H9 (cell line): Measurements from ENCODE around the gene AMPD2. TPM values are rescaled to one million over a fixed set of nuclear protein-coding genes. Genes with fewer than 3 reads are reported as not detected.

Experiments used
- DNase-seq: peaks from one replicate; pipeline ENCODE4 v3.0.0-alpha.2; 2017
- H2AFZ ChIP-seq: one replicate; pipeline ENCODE4 v1.6.1; 2013; ENCODE audit warnings: mild to moderate bottlenecking, low read length, control low read depth, moderate library complexity
- H2AK5ac ChIP-seq: 2 replicates; pipeline ENCODE4 v1.6.1; 2013; ENCODE audit warnings: low read length, control low read depth, mixed read lengths; ENCODE audit not compliant: insufficient read length
- H2BK120ac ChIP-seq: one replicate; pipeline ENCODE4 v1.6.1; 2013; ENCODE audit warnings: low read depth, mild to moderate bottlenecking, low read length, control low read depth, inconsistent platforms; ENCODE audit not compliant: poor library complexity, severe bottlenecking
- H2BK12ac ChIP-seq: 2 replicates; pipeline ENCODE4 v1.6.1; 2013; ENCODE audit warnings: low read length, control low read depth, mixed read lengths, low read depth; ENCODE audit not compliant: insufficient read length
- H2BK15ac ChIP-seq: 2 replicates; pipeline ENCODE4 v1.6.1; 2013; ENCODE audit warnings: low read depth, low read length, control low read depth
- H2BK20ac ChIP-seq: one replicate; pipeline ENCODE4 v1.6.1; 2013; ENCODE audit warnings: low read depth, mild to moderate bottlenecking, low read length, control low read depth, inconsistent platforms; ENCODE audit not compliant: poor library complexity, severe bottlenecking
- H2BK5ac ChIP-seq: 2 replicates; pipeline ENCODE4 v1.6.1; 2013; ENCODE audit warnings: low read length, control low read depth, mixed read lengths; ENCODE audit not compliant: insufficient read length
- H3K14ac ChIP-seq: 2 replicates; pipeline ENCODE4 v1.6.1; 2013; ENCODE audit warnings: low read length, control low read depth; ENCODE audit not compliant: insufficient read depth
- H3K18ac ChIP-seq: 2 replicates; pipeline ENCODE4 v1.6.1; 2013; ENCODE audit warnings: low read depth, mild to moderate bottlenecking, mixed read lengths, low read length, control low read depth; ENCODE audit not compliant: insufficient read length
- H3K23ac ChIP-seq: 2 replicates; pipeline ENCODE4 v1.6.1; 2013; ENCODE audit warnings: low read length, control low read depth, mixed read lengths, low read depth; ENCODE audit not compliant: insufficient read length
- H3K23me2 ChIP-seq: 2 replicates; pipeline ENCODE4 v1.6.1; 2013; ENCODE audit warnings: low read depth, mild to moderate bottlenecking, mixed read lengths, low read length, control low read depth; ENCODE audit not compliant: insufficient read length, poor library complexity, severe bottlenecking
- H3K27ac ChIP-seq: 2 replicates; pipeline ENCODE4 v1.5.1; 2013; ENCODE audit warnings: low read length, control low read depth, mixed read lengths, low read depth; ENCODE audit not compliant: insufficient read length
- H3K27me3 ChIP-seq: 2 replicates; pipeline ENCODE4 v1.6.1; 2013; ENCODE audit warnings: low read length, control low read depth, inconsistent platforms; ENCODE audit not compliant: insufficient read depth
- H3K4ac ChIP-seq: 2 replicates; pipeline ENCODE4 v1.6.1; 2013; ENCODE audit warnings: low read depth, mild to moderate bottlenecking, control low read depth, inconsistent platforms, low read length, moderate library complexity
- H3K4me1 ChIP-seq: 2 replicates; pipeline ENCODE4 v1.6.1; 2013; ENCODE audit warnings: low read length, control low read depth, inconsistent platforms; ENCODE audit not compliant: insufficient read depth
- H3K4me2 ChIP-seq: 2 replicates; pipeline ENCODE4 v1.6.1; 2013; ENCODE audit warnings: low read length, control low read depth, mixed read lengths; ENCODE audit not compliant: insufficient read length, insufficient read depth
- H3K56ac ChIP-seq: 2 replicates; pipeline ENCODE4 v1.6.1; 2013; ENCODE audit warnings: low read depth, mild to moderate bottlenecking, mixed read lengths, low read length, control low read depth; ENCODE audit not compliant: insufficient read length
- H3K79me1 ChIP-seq: 2 replicates; pipeline ENCODE4 v1.6.1; 2013; ENCODE audit warnings: low read depth, mild to moderate bottlenecking, moderate library complexity, low read length, control low read depth, inconsistent platforms; ENCODE audit not compliant: insufficient read depth, poor library complexity, severe bottlenecking
- H3K79me2 ChIP-seq: 2 replicates; pipeline ENCODE4 v1.6.1; 2013; ENCODE audit warnings: low read length, control low read depth, inconsistent platforms; ENCODE audit not compliant: insufficient read depth
- H3K9ac ChIP-seq: 2 replicates; pipeline ENCODE4 v1.6.1; 2013; ENCODE audit warnings: low read length, control low read depth, mixed read lengths; ENCODE audit not compliant: insufficient read length; ENCODE audit errors: extremely low read depth
- H3K9me3 ChIP-seq: one replicate; pipeline ENCODE4 v1.6.1; 2013; ENCODE audit warnings: low read depth, low read length, inconsistent platforms; ENCODE audit not compliant: control insufficient read depth
- H3T11ph ChIP-seq: one replicate; pipeline ENCODE4 v1.6.1; 2013; ENCODE audit warnings: mild to moderate bottlenecking, low read length, control low read depth, inconsistent platforms
- H4K20me1 ChIP-seq: one replicate; pipeline ENCODE4 v1.6.1; 2013; ENCODE audit not compliant: control insufficient read depth, insufficient read length, insufficient read depth
- H4K5ac ChIP-seq: 2 replicates; pipeline ENCODE4 v1.6.1; 2013; ENCODE audit warnings: low read depth, mild to moderate bottlenecking, mixed read lengths, low read length, control low read depth; ENCODE audit not compliant: insufficient read length
- H4K8ac ChIP-seq: replicated peaks from 2 replicates; pipeline ENCODE4 v1.6.1; 2013; ENCODE audit warnings: low read length, control low read depth, mixed read lengths, low read depth; ENCODE audit not compliant: insufficient read length
- H4K91ac ChIP-seq: 2 replicates; pipeline ENCODE4 v1.6.1; 2013; ENCODE audit warnings: low read depth, mild to moderate bottlenecking, moderate library complexity, mixed read lengths, low read length, control low read depth; ENCODE audit not compliant: insufficient read length
- H3K27ac Mint-ChIP-seq, 3 experiments: 2 replicates in 2 of 3; 3 replicates in 1 of 3; pipeline ENCODE4 v1.8.0; 2020 to 2021; ENCODE audit warnings: mixed read lengths in 3 of 3, mild to moderate bottlenecking in 1 of 3, moderate library complexity in 1 of 3
- H3K27me3 Mint-ChIP-seq: 2 replicates; pipeline ENCODE4 v1.8.0; 2021; ENCODE audit warnings: low read depth, mild to moderate bottlenecking, moderate library complexity, mixed read lengths
- H3K36me3 Mint-ChIP-seq, 3 experiments: 2 replicates in 2 of 3; 3 replicates in 1 of 3; pipeline ENCODE4 v1.8.0; 2020 to 2021; ENCODE audit warnings: low read depth in 3 of 3, mixed read lengths in 3 of 3; ENCODE audit not compliant: insufficient read depth in 1 of 3
- H3K4me1 Mint-ChIP-seq, 2 experiments: 2 replicates each; pipeline ENCODE4 v1.8.0; 2020; ENCODE audit warnings: mixed read lengths in 2 of 2
- H3K4me3 Mint-ChIP-seq, 2 experiments: 2 replicates in 1 of 2; 3 replicates in 1 of 2; pipeline ENCODE4 v1.8.0; 2020 to 2021; ENCODE audit warnings: mild to moderate bottlenecking in 2 of 2, mixed read lengths in 2 of 2, moderate library complexity in 1 of 2
- H3K9me3 Mint-ChIP-seq, 2 experiments: 2 replicates in 1 of 2; 3 replicates in 1 of 2; pipeline ENCODE4 v1.8.0; 2020; ENCODE audit warnings: mild to moderate bottlenecking in 2 of 2, mixed read lengths in 2 of 2, moderate library complexity in 1 of 2
- CTCF ChIP-seq: fragments of 200-600 bp; sonication (generic); conservative IDR thresholded peaks from 3 replicates; pipeline ENCODE4 v1.8.0; 2021; ENCODE audit warnings: antibody characterized with exemption, mild to moderate bottlenecking
- WGBS: extraction: QIAGEN DNeasy Blood & Tissue Kit; methylation state at CpG from one replicate; pipeline ENCODE4 v1.1.7; 2013; ENCODE audit warnings: missing lambda C conversion rate, low lambda C conversion rate, mixed read lengths; ENCODE audit not compliant: insufficient read length; ENCODE audit errors: extremely low coverage; 5-methylcytosine and 5-hydroxymethylcytosine counted together
- total RNA-seq: library from RNA; stranded (reverse); gene quantifications from 2 replicates; pipeline ENCODE4 v1.2.1, GENCODE V29; 2021

AMPD2 gene
- total RNA-seq, 1 experiment from 2014 or later: 65.1 TPM

GRCh38 chr1:109637446-109637845 is 17.8 kb downstream of the AMPD2 start:
- Histone ChIP-seq H4K8ac (no peak overlapping the region), H3K4me1 (peaks cover 7% of the 10 kb centered on the region; the same call in 1 of the 2 replicates), H3K27ac (no peak overlapping the region), H3K79me1 (no peaks in the 10 kb centered on the region), H3K9me3 (no peaks in the 10 kb centered on the region), H4K5ac (no peak overlapping the region), H2AFZ (no peak overlapping the region), H3K4me2 (no peak overlapping the region), H4K91ac (no peak overlapping the region), H3T11ph (no peak overlapping the region), H3K4ac (no peak overlapping the region), H4K20me1 (no peaks in the 10 kb centered on the region), H3K23me2 (no peaks in the 10 kb centered on the region), H2BK12ac (no peak overlapping the region), H3K56ac (no peak overlapping the region), H2BK5ac (no peak overlapping the region), H3K27me3 (no peaks in the 10 kb centered on the region), H2AK5ac (no peak overlapping the region), H2BK20ac (no peak overlapping the region), H3K79me2 (no peaks in the 10 kb centered on the region), H2BK15ac (no peak overlapping the region), H2BK120ac (no peak overlapping the region), H3K14ac (no peak overlapping the region; the same call in 1 of the 2 replicates), H3K9ac (no peak overlapping the region), H3K23ac (no peak overlapping the region), H3K18ac (no peak overlapping the region)
- Mint-ChIP-seq H3K4me3 (no peak overlapping the region), H3K9me3 (no peaks in the 10 kb centered on the region), H3K4me1 (peaks cover 22 to 34% of the 10 kb centered on the region in 2 experiments), H3K27me3 (peaks cover 5% of the 10 kb centered on the region), H3K36me3 (peaks cover 0 to 2% (median 0%) of the 10 kb centered on the region in 3 experiments; a peak in 1 of 7 replicates), H3K27ac (no peak overlapping the region)
- no CpG with 5 or more reads among the region's 7 CpGs for WGBS
- peak; percentile 10 for DNase-seq
- no peak for TF ChIP-seq CTCF
